Dorsolateral prefrontal cortex (tissue), 118 donors: ENCODE data around the gene ZNF821. TPM values are rescaled to one million over a fixed set of nuclear protein-coding genes. Genes with fewer than 3 reads are reported as not detected.

Source experiments
- total RNA-seq, 120 experiments: library from RNA; stranded (reverse); gene quantifications; one replicate each; pipeline versions ENCODE4 v1.2.3 to v1.2.4, GENCODE V29; 2022

The ZNF821 gene
- total RNA-seq, 120 experiments from 2014 or later = 8.8 to 35.9 (median 22.5) TPM

Other genes with a start within 250 kb of the ZNF821 start
- gene PHLPP2, start 159.5 kb downstream of the ZNF821 start, total RNA-seq = 10 to 100 TPM; 20.7 to 60.6 (median 39.9) TPM
- gene AP1G1, start 75.3 kb downstream of the ZNF821 start, total RNA-seq = 100 to 1,000 TPM in 99 of 120 experiments, 10 to 100 TPM in 21; 81.3 to 131 (median 109) TPM
- gene ATXN1L, start 38.2 kb downstream of the ZNF821 start, total RNA-seq = 10 to 100 TPM; 20.3 to 34.3 (median 26.3) TPM
- 100 to 1,000 TPM in 118 of 120 experiments, 10 to 100 TPM in 2; 70.6 to 245 (median 162) TPM for gene IST1, start 11.3 kb upstream of the ZNF821 start, total RNA-seq
- gene PKD1L3, start 116.2 kb upstream of the ZNF821 start, total RNA-seq = 1 to 10 TPM in 1 of 120 experiments, under 1 TPM in 115, not detected in 4; 0.07 to 1.2 (median 0.30) TPM
- 10 to 100 TPM in 4 of 120 experiments, 1 to 10 TPM in 116; 2.7 to 10.4 (median 5.8) TPM for gene DHODH, start 124.6 kb upstream of the ZNF821 start, total RNA-seq
- gene HP, start 170.3 kb upstream of the ZNF821 start, total RNA-seq = 10 to 100 TPM in 1 of 120 experiments, 1 to 10 TPM in 62, under 1 TPM in 11, not detected in 46; 0.40 to 11.4 (median 1.9) TPM
- 10 to 100 TPM in 20 of 120 experiments, 1 to 10 TPM in 99, not detected in 1; 1.2 to 22.9 (median 4.2) TPM for gene HPR, start 179.0 kb upstream of the ZNF821 start, total RNA-seq
- gene TXNL4B, start 209.4 kb upstream of the ZNF821 start, total RNA-seq = 10 to 100 TPM in 118 of 120 experiments, 1 to 10 TPM in 2; 6.8 to 28.6 (median 18.1) TPM
- gene DHX38, start 209.7 kb upstream of the ZNF821 start, total RNA-seq = 10 to 100 TPM; 14.9 to 69.2 (median 49.3) TPM